GM19397 (cell line): ENCODE results near the gene CERK.
A peak's percentile ranks its signal among the peaks of the same experiment; 100 is the strongest.

Experiments
- ATAC-seq: cut with Tn5 transposase; IDR thresholded peaks from one replicate; pipeline ENCODE4 v1.9.1; 2021; ENCODE audit warnings: mild to moderate bottlenecking, moderate library complexity; ENCODE audit not compliant: unreplicated experiment

Gene CERK

DNA sequence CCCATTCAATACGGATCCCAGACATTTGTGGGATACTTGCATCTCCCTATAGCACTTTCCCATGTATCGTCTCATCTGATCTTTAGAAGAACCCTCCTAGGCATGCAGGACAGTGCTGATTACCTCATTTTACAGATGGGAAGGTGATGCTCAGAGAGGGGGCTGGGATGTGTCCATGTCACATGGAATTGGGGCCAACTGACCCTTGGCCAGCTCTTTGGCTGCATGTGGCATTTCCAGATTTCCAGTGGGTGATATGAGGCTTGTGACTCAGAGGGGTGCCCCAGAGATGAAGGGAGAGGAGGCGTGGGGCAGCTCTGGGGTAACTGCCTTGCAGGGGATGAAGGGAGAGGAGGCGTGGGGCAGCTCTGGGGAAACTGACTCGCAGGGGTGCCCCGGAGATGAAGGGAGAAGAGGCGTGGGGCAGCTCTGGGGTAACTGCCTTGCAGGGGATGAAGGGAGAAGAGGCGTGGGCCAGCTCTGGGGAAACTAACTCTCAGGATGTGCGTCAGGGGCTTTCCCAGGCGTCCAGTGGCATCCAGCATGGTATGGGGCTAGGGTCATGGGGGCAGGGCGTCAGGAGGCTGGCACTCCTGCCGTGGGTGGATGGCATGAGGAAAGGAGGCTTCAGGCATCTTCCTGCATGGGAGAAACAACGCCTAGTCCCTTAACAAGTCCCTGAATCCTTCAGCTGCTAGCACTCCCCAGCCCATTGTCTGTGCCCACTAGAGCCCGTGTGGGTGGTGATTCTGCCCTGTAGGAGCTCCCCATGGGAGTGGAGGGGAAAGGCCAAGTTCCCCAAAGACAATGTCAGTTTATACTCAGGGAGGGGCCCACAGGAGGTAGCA, 11.9 kb upstream of the CERK start:
- ATAC-seq = no peak

- no peak for ATAC-seq
These were observed 11.0 kb upstream of the CERK start for GRCh38 chr22:46748908-46749675.

DNA sequence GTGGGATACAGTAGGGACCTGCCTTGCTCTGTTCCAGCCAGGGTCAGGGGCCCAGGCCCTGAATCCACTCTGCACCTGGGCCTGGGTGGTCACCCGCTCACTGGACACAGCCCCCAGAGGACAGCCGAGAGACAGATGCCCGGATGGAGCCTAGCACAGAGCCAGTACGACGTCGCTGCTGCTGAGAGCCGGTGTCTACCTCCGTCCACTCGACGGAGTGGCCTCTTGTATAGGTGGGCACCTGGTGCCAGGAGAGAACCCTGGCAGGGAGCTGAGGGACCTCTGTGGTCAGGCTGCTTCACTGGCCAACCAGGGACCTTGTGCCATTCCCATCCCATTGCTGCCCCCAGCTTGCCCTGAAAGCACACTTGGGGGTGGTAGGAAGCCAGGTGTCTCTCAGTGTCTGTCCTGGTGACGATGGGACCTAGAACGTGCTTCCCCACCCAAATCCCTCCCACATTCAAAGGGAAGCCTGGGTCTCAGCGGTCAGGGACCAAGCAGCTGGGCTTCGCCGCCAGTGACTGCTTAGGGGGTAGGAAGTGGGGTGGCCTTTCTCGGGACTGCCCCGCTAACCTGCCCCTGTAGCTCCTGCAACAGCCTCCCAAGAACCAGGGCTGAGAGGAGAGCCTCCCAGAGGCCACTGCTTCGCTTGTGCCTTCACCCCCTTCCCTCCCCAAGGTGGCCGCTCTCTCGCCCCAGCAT, 10.3 kb upstream of the CERK start:
- no peak for ATAC-seq

GRCh38 chr22:46747646-46748045, 9.6 kb upstream of the CERK start:
- ATAC-seq = no peak

DNA sequence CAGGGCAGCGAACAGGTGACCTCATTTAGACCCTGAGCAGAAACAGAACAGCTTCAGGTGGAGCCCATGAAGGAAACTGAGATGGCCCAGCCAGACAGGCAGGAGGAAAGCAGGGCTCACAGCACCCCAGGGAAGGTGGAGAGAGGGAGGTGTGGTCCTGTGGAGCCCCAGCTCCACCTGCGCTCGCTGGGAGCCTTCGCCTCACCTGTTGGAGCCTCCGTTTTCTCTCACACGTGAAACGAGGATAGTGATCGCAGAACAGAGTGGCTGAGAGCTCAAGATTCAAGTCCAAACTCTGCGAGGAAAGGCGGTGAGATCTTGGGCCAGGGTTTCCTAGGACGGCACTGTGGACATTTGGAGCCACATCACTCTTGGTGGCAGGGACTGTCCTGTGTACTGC, 8.6 kb upstream of the CERK start:
- ATAC-seq = no peak

GRCh38 chr22:46746192-46746591, 8.1 kb upstream of the CERK start:
- ATAC-seq = no peak

- ATAC-seq = no peak
These were observed 6.5 kb upstream of the CERK start for GRCh38 chr22:46744581-46744980.

DNA sequence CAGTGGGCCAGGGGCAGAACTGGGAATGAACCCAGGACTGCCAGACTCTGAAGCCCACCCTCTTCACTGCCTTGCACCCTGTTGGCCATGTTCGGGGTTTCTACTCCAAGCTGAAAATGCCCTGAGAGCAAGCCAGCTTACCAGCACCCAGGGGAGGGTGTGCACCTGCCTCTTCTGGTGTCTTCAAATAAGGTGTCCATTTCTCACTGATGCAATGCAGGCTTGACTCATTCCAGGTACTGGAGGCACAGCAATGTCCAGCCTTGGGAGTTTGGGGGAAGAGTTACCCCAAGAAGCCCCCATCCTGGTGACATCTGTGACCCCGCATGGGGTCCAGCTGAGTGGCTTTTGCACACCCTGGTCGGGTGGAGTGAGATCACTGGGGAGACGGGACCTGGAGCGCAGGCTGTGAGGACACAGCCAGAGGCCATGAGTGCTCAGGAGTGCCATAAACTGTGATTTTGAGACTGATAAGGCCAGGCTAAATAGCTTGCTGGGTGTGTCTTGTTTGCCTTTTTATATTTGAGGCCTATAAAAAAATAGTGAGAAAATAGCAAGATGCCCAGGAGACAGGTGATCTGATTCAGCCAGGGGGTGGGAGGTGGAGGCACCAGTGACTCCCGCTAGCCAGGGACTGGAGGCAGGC, 4.6 kb upstream of the CERK start:
- ATAC-seq = no peak

DNA sequence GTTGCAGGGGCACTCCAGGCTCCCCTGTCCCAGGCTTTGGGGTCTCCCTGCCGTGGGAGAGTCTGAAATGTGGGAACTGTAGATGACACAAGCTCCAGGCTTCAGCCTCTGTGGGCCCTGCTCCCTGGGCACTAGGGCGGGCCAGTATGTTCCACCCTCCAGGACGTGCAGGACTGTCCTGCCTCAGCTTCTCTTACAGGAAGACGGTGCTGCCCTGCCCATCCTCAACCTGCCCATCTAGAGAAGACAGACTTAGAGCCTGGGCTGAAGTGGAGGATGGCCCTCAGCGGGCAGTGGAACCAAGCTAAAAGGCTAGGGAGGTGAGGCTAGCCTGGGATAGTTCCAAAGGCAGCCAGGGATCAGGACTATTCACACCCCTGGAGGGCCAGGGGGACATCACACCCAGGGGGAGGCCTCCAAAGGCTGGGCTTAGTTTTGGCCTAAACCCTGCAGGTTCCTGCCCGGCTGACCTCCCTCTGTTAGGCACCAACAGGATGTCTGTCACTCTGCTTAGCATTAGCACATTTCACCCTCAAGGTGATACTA, 4.0 kb upstream of the CERK start:
- ATAC-seq = no peak

GRCh38 chr22:46740910-46741780, 3.1 kb upstream of the CERK start:
- no peak for ATAC-seq

GRCh38 chr22:46739094-46739870, 1.2 kb upstream of the CERK start:
- no peak for ATAC-seq

DNA sequence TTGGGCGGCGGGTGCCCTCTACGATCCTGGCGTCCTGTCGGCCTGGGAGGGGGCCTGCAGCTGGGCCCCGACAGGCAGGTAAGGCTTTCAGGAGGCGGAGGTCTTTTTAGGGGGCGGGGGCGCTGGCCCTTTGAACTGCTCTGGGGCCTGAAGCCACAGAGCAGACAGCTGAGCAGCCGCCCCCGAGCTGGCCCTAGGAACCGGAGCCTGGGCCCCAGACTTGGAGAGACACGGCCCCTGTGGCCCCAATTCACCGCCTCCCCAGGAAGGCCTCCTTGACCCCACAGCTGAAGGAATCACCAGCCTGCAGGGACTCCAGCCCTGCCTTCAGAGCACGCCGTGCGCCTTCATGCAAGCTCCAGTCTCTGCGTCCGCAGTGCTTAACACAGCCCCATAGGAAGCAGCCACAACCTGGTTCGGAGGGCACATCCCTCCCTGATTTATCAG, 618 bp upstream of the CERK start:
- no peak for ATAC-seq

GRCh38 chr22:46737105-46737975, 712 bp downstream of the CERK start:
- peak; percentile 38 for ATAC-seq

DNA sequence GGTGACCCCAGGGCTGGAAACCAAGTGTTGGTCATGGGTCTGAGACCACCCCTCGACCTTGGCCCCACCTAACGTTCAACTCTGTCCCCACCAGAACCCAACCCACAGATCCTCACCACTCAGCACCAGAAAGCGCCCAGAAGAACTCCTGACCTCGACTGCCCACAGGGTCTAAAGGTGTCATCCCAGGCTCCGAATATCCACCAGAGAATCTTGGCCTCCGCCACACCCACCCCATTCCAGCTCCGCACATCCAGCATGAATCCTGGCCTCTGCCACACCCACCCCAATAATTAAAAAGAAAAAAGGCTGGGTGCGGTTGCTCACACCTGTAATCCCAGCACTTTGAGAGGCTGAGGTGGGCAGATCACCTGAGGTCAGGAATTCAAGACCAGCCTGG, 1.3 kb downstream of the CERK start:
- no peak for ATAC-seq

- no peak for ATAC-seq
These were observed 2.1 kb downstream of the CERK start for GRCh38 chr22:46735747-46736608.

DNA sequence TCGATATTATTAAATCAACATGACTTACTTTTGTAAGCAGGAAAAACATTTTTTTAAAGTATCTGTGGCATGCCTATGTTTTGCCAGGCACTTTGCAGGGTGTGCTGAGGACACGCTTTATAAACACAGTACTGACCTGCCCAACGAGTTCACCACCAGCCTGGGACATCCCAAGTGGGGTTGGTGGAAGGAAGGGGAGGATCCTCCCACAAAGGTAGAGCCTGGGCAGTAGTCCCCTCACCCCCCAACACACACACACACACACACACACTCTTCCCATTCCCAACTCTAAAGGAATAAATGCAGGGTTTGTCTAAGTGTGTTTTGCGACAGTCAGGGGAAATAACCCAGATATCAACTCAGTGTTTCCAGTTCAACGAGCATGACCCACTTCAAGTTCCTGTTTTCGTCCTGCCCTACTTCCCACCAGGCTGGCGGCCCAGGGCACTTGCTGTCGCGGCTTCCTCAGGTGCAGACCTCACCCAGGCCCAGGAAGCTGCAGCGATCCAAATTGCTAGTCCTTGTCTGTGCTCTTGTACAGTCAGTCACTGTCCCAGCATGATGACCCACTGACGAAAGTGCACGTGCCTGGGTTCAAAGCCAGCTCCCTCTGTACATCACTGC, 3.1 kb downstream of the CERK start:
- no peak for ATAC-seq
